WTC11 (cell line): ENCODE results near the gene MAMLD1. TPM values are rescaled to one million over a fixed set of nuclear protein-coding genes. Genes with fewer than 3 reads are reported as not detected.

Experiments used
- ATAC-seq: fragments of 200-7000 bp; cut with Tn5 transposase; 2 replicates; pipeline ENCODE4 v1.10.0; 2021; ENCODE audit warnings: mild to moderate bottlenecking, moderate library complexity
- CTCF ChIA-PET: fragments of 300-600 bp; sonication (Branson Sonifier 250); formaldehyde crosslinking; loops from one replicate; lab custom pipeline; 2021; ENCODE audit warnings: antibody characterized with exemption; lab: Charles Lee
- POLR2A ChIA-PET: fragments of 350-600 bp; sonication (Branson Sonifier 250); formaldehyde crosslinking; loops from one replicate; lab custom pipeline; 2021; ENCODE audit warnings: antibody characterized with exemption; lab: Charles Lee
- DNase-seq: peaks from one replicate; pipeline ENCODE4 v3.0.0; 2021; ENCODE audit warnings: low spot score
- H3K27ac Mint-ChIP-seq: 2 replicates; pipeline ENCODE4 v1.8.0; 2021; ENCODE audit warnings: mixed read lengths
- H3K27me3 Mint-ChIP-seq: 2 replicates; pipeline ENCODE4 v1.8.0; 2021; ENCODE audit warnings: low read depth, mild to moderate bottlenecking, moderate library complexity, mixed read lengths
- H3K36me3 Mint-ChIP-seq: 2 replicates; pipeline ENCODE4 v1.8.0; 2021; ENCODE audit warnings: mixed read lengths
- H3K4me1 Mint-ChIP-seq: 2 replicates; pipeline ENCODE4 v1.8.0; 2022; ENCODE audit warnings: mixed read lengths
- H3K4me3 Mint-ChIP-seq: 2 replicates; pipeline ENCODE4 v1.8.0; 2021; ENCODE audit warnings: mild to moderate bottlenecking, moderate library complexity, mixed read lengths
- H3K9me3 Mint-ChIP-seq: 2 replicates; pipeline ENCODE4 v1.8.0; 2021; ENCODE audit warnings: mixed read lengths
- ATF1 ChIP-seq: sonication (generic); formaldehyde crosslinking; IDR thresholded peaks from 2 replicates; pipeline ENCODE4 v1.8.1; 2023; ENCODE audit warnings: mild to moderate bottlenecking, moderate library complexity, missing genetic modification reagents
- GABPB1 ChIP-seq: sonication (generic); formaldehyde crosslinking; IDR thresholded peaks from 2 replicates; pipeline ENCODE4 v1.8.1; 2023; ENCODE audit warnings: mild to moderate bottlenecking, missing genetic modification reagents
- HMGXB4 ChIP-seq: sonication (generic); formaldehyde crosslinking; IDR thresholded peaks from 2 replicates; pipeline ENCODE4 v1.8.1; 2023; ENCODE audit warnings: mild to moderate bottlenecking, moderate library complexity, missing genetic modification reagents
- IRF2 ChIP-seq: sonication (generic); formaldehyde crosslinking; IDR thresholded peaks from 2 replicates; pipeline ENCODE4 v1.8.0; 2022; ENCODE audit warnings: low read depth, missing genetic modification reagents, borderline replicate concordance
- JUN ChIP-seq: sonication (generic); formaldehyde crosslinking; IDR thresholded peaks from 2 replicates; pipeline ENCODE4 v1.8.0; 2023; ENCODE audit warnings: mild to moderate bottlenecking, missing genetic modification reagents
- NFYB ChIP-seq: sonication (generic); formaldehyde crosslinking; conservative IDR thresholded peaks from 2 replicates; pipeline ENCODE4 v1.8.0; 2022; ENCODE audit warnings: low read depth, missing genetic modification reagents
- SOX15 ChIP-seq: fragments of 250-450 bp; sonication (Bioruptor Pico); IDR thresholded peaks from 2 replicates; pipeline ENCODE4 v1.9.0; 2021; ENCODE audit warnings: mild to moderate bottlenecking
- TEAD1 ChIP-seq: sonication (generic); formaldehyde crosslinking; IDR thresholded peaks from 2 replicates; pipeline ENCODE4 v1.8.0; 2022; ENCODE audit warnings: mild to moderate bottlenecking, missing genetic modification reagents
- USF2 ChIP-seq: sonication (generic); formaldehyde crosslinking; IDR thresholded peaks from 2 replicates; pipeline ENCODE4 v1.8.1; 2023; ENCODE audit warnings: mild to moderate bottlenecking, missing genetic modification reagents, moderate library complexity
- ZBTB43 ChIP-seq: sonication (generic); formaldehyde crosslinking; IDR thresholded peaks from 2 replicates; pipeline ENCODE4 v1.8.1; 2023; ENCODE audit warnings: mild to moderate bottlenecking, missing genetic modification reagents
- ZNF138 ChIP-seq: sonication (generic); formaldehyde crosslinking; conservative IDR thresholded peaks from 2 replicates; pipeline ENCODE4 v1.8.1; 2022; ENCODE audit warnings: mild to moderate bottlenecking, moderate library complexity, missing genetic modification reagents
- ZNF232 ChIP-seq: sonication (generic); formaldehyde crosslinking; IDR thresholded peaks from 2 replicates; pipeline ENCODE4 v1.8.0; 2022; ENCODE audit warnings: mild to moderate bottlenecking, missing genetic modification reagents
- ZNF281 ChIP-seq: sonication (generic); formaldehyde crosslinking; IDR thresholded peaks from 2 replicates; pipeline ENCODE4 v1.8.0; 2023; ENCODE audit warnings: mild to moderate bottlenecking, missing genetic modification reagents
- ZNF416 ChIP-seq: fragments of 250-450 bp; sonication (Bioruptor Pico); IDR thresholded peaks from 2 replicates; pipeline ENCODE4 v1.9.0; 2021; ENCODE audit warnings: mild to moderate bottlenecking, inconsistent platforms
- ZNF425 ChIP-seq: fragments of 250-450 bp; sonication (Bioruptor Pico); conservative IDR thresholded peaks from 2 replicates; pipeline ENCODE4 v1.9.0; 2021; ENCODE audit warnings: mild to moderate bottlenecking
- ZNF512 ChIP-seq: sonication (generic); formaldehyde crosslinking; IDR thresholded peaks from 2 replicates; pipeline ENCODE4 v1.8.1; 2022; ENCODE audit warnings: missing genetic modification reagents, borderline replicate concordance
- ZNF532 ChIP-seq: fragments of 250-450 bp; sonication (Bioruptor Pico); IDR thresholded peaks from 2 replicates; pipeline ENCODE4 v1.9.0; 2021; ENCODE audit warnings: mild to moderate bottlenecking, borderline replicate concordance
- ZNF671 ChIP-seq: fragments of 250-450 bp; sonication (Bioruptor Pico); IDR thresholded peaks from 2 replicates; pipeline ENCODE4 v1.8.0; 2021; ENCODE audit warnings: mild to moderate bottlenecking
- total RNA-seq: library from RNA; stranded (reverse); gene quantifications from 3 replicates; pipeline ENCODE4 v1.2.3, GENCODE V29; 2021

Gene MAMLD1
- total RNA-seq, 1 experiment from 2014 or later, result 0.35 TPM

- Mint-ChIP-seq H3K4me3 (no peak overlapping the region), H3K27me3 (no peaks in the 10 kb centered on the region), H3K36me3 (no peaks in the 10 kb centered on the region), H3K9me3 (no peaks in the 10 kb centered on the region)
- CTCF ChIA-PET, result no interaction called here
- no peak for ATAC-seq
- TF ChIP-seq ZNF532 (CRISPR knock-in tag) (no peak), ZNF138 (no peak), JUN (CRISPR knock-in tag) (no peak), IRF2 (no peak), ZNF512 (CRISPR knock-in tag) (no peak), ZNF425 (CRISPR knock-in tag) (no peak), TEAD1 (CRISPR knock-in tag) (no peak), SOX15 (no peak), NFYB (CRISPR knock-in tag) (no peak), GABPB1 (no peak), ZNF281 (CRISPR knock-in tag) (no peak), HMGXB4 (CRISPR knock-in tag) (no peak), ATF1 (CRISPR knock-in tag) (no peak), ZBTB43 (CRISPR knock-in tag) (no peak), ZNF671 (no peak), ZNF416 (CRISPR knock-in tag) (no peak), USF2 (CRISPR knock-in tag) (no peak), ZNF232 (CRISPR knock-in tag) (no peak)
- TF ChIP-seq, all 79 proteins: peak for 0
- no peak overlapping the region for H3K27ac Mint-ChIP-seq
- peaks cover 9% of the 10 kb centered on the region for H3K4me1 Mint-ChIP-seq
- DNase-seq, result no peak
- POLR2A ChIA-PET, result no interaction called here
These were observed 51.1 kb downstream of the MAMLD1 start for GRCh38 chrX:150414228-150414627.
